ENCODE measurements around the gene SNAP29. TPM values are rescaled to one million over a fixed set of nuclear protein-coding genes. Genes with fewer than 3 reads are reported as not detected.
A peak's percentile ranks its signal among the peaks of the same experiment; 100 is the strongest.
"Not testable (repeated sequence)": the region's sequence is repeated elsewhere in the genome, so short reads cannot be mapped to it uniquely, and the experiment has no call there.

SNAP29 gene
- total RNA-seq, 1 donor from 2014 or later: 15.0 TPM

DNA sequence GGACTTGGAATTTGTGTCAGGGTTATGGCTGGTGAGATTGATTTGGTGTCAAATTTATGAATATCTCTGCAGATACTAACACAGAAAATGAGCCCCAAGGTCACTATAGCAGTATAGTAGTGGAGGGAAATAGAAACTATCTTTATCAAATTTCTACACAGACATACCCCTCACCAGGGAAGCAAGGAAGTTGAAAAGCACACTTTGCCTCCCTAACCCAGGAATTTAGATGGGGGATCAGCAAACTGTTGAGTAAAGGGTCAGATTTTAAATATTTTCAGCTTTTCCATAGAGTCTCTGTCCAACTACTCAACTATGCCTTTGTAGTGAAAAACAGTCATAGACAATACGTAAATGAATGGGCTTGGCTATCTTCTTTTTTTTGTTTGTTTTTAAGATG lies 71.2 kb downstream of the SNAP29 start:
- Mint-ChIP-seq H3K4me3 (no peak overlapping the region), H3K27ac (peak overlapping the region; percentile 4), H3K27me3 (ENCODE audit: low read depth) (no peaks in the 10 kb centered on the region), H3K9me3 (peaks cover 5% of the 10 kb centered on the region), H3K36me3 (peaks cover 16% of the 10 kb centered on the region), H3K4me1 (peaks cover 15% of the 10 kb centered on the region)
- TF ChIP-seq, protein P1, sequence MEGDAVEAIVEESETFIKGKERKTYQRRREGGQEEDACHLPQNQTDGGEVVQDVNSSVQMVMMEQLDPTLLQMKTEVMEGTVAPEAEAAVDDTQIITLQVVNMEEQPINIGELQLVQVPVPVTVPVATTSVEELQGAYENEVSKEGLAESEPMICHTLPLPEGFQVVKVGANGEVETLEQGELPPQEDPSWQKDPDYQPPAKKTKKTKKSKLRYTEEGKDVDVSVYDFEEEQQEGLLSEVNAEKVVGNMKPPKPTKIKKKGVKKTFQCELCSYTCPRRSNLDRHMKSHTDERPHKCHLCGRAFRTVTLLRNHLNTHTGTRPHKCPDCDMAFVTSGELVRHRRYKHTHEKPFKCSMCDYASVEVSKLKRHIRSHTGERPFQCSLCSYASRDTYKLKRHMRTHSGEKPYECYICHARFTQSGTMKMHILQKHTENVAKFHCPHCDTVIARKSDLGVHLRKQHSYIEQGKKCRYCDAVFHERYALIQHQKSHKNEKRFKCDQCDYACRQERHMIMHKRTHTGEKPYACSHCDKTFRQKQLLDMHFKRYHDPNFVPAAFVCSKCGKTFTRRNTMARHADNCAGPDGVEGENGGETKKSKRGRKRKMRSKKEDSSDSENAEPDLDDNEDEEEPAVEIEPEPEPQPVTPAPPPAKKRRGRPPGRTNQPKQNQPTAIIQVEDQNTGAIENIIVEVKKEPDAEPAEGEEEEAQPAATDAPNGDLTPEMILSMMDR (IDR thresholded peaks at IDR 0.05; ENCODE audit: unreplicated experiment): no peak
- DNase-seq (ENCODE audit: low spot score in 2 of 2, unreplicated experiment in 2 of 2): no peak

DNA sequence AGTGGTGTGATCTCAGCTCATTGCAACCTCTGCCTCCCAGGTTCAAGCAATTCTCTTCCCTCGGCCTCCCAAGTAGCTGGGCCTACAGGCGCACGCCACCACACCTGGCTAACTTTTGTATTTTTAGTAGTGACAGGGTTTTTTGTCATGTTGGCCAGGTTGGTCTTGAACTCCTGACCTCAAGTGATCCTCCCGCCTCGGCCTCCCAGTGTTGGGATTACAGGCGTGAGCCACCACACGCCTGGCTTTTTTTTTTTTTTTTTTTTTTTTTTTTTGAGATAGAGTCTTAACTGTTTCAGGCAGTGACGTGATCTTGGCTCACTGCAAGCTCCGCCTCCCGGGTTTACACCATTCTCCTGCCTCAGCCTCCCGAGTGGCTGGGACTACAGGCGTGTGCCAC lies 71.6 kb downstream of the SNAP29 start:
- not testable (repeated sequence) for H3K27me3 Mint-ChIP-seq (ENCODE audit: low read depth); H3K27ac Mint-ChIP-seq; H3K9me3 Mint-ChIP-seq; H3K4me3 Mint-ChIP-seq; DNase-seq (ENCODE audit: low spot score in 2 of 2, unreplicated experiment in 2 of 2)
- peaks cover 14% of the 10 kb centered on the region for H3K4me1 Mint-ChIP-seq
- H3K36me3 Mint-ChIP-seq: peaks cover 16% of the 10 kb centered on the region

DNA sequence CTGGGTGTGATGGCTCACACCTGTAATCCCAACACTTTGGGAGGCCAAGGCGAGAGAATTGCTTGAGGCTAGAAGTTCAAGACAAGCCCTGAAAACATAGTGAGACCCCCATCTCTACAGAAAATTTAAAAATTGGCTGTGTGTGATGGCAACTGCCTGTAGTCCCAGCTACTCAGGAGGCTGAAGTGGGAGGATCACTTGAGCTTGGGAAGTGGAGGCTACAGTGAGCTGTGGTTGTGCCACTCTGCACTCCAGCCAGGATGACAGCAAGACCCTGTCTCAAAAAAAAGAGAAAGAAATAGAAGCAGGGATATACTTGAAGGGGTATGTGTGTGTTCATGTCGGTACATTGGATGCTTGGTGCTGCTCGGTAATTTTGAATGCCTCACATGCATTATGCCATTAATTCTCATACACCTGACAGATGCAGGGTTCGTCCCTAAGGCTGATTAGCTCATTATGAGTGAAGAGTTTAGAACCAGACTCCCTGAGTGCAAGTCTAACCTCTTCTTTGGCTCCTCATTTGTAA lies 72.4 kb downstream of the SNAP29 start:
- Mint-ChIP-seq H3K27ac (no peak overlapping the region), H3K36me3 (peaks cover 20% of the 10 kb centered on the region), H3K4me3 (no peak overlapping the region), H3K27me3 (ENCODE audit: low read depth) (no peaks in the 10 kb centered on the region), H3K4me1 (peaks cover 8% of the 10 kb centered on the region), H3K9me3 (peaks cover 5% of the 10 kb centered on the region)
- no peak for DNase-seq (ENCODE audit: low spot score in 2 of 2, unreplicated experiment in 2 of 2)
- TF ChIP-seq, protein P1 (IDR thresholded peaks at IDR 0.05; ENCODE audit: unreplicated experiment): no peak

DNA sequence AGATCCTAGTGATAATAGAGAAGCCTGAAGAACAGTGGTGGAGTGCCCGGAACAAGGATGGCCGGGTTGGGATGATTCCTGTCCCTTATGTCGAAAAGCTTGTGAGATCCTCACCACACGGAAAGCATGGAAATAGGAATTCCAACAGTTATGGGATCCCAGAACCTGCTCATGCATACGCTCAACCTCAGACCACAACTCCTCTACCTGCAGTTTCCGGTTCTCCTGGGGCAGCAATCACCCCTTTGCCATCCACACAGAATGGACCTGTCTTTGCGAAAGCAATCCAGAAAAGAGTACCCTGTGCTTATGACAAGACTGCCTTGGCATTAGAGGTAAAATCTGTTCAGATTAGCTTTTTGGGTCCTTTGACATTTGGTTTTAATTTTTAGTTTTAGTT lies 75.1 kb downstream of the SNAP29 start:
- peaks cover 23% of the 10 kb centered on the region for H3K36me3 Mint-ChIP-seq
- peaks cover 14% of the 10 kb centered on the region for H3K4me1 Mint-ChIP-seq
- TF ChIP-seq, protein P1 (IDR thresholded peaks at IDR 0.05; ENCODE audit: unreplicated experiment): no peak
- no peaks in the 10 kb centered on the region for H3K27me3 Mint-ChIP-seq (ENCODE audit: low read depth)
- H3K4me3 Mint-ChIP-seq: no peak overlapping the region
- H3K27ac Mint-ChIP-seq: peak overlapping the region; percentile 5
- no peak for DNase-seq (ENCODE audit: low spot score in 2 of 2, unreplicated experiment in 2 of 2)
- peaks cover 5% of the 10 kb centered on the region for H3K9me3 Mint-ChIP-seq

DNA sequence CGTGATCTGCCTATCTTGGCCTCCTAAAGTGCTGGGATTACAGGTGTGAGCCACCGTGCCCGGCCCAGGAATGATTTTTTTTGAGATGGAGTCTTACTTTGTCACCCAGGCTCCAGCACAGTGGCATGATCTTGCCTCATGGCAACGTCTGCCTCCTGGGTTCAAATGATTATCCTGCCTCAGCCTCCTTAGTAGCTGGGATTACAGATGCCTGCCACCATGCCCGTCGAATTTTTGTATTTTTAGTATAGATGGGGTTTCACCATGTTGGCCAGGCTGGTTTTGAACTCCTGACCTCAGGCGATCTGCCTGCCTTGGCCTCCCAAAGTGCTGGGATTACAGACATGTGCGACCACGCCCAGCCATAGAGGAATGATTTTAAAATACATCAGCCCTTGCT lies 76.2 kb downstream of the SNAP29 start:
- H3K27me3 Mint-ChIP-seq (ENCODE audit: low read depth); H3K27ac Mint-ChIP-seq; DNase-seq (ENCODE audit: low spot score in 2 of 2, unreplicated experiment in 2 of 2); H3K4me3 Mint-ChIP-seq; H3K9me3 Mint-ChIP-seq: not testable (repeated sequence)
- peaks cover 12% of the 10 kb centered on the region for H3K4me1 Mint-ChIP-seq
- peaks cover 18% of the 10 kb centered on the region for H3K36me3 Mint-ChIP-seq

DNA sequence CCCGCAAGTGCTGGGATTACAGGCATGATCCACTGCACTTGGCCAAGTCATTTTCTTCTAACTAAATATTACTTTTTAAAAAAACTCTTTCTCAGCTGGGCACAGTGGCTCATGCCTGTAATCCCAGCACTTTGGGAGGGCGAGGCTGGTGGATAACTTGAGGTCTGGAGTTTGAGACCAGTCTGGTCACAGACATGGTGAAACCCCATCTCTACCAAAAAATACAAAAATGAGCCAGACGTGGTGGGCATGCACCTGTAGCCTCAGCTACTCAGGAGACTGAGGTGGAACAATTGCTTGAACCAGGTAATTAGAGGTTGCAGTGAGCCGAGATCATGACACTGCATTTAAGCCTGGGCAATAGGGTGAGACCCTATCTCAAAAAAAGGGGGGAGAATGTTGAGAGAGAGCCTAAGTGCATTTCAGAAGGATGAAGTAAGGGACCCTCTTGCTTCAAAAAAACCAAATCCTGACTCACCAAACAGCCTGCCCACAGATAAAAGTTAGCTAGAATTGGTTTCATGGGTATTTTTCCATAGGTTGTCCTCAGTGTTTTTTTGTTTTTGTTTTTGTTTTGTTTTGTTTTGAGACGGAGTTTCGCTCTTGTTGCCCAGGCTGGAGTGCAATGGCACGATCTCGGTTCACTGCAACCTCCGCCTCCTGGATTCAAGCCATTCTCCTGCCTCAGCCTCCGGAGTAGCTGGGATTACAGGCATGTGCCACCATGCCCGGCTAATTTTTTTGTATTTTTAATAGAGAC lies 77.2 kb downstream of the SNAP29 start:
- H3K9me3 Mint-ChIP-seq; DNase-seq (ENCODE audit: low spot score in 2 of 2, unreplicated experiment in 2 of 2); H3K27me3 Mint-ChIP-seq (ENCODE audit: low read depth); H3K4me3 Mint-ChIP-seq: not testable (repeated sequence)
- peak overlapping the region; percentile 43 for H3K27ac Mint-ChIP-seq
- H3K36me3 Mint-ChIP-seq: peaks cover 18% of the 10 kb centered on the region
- H3K4me1 Mint-ChIP-seq: peaks cover 16% of the 10 kb centered on the region

DNA sequence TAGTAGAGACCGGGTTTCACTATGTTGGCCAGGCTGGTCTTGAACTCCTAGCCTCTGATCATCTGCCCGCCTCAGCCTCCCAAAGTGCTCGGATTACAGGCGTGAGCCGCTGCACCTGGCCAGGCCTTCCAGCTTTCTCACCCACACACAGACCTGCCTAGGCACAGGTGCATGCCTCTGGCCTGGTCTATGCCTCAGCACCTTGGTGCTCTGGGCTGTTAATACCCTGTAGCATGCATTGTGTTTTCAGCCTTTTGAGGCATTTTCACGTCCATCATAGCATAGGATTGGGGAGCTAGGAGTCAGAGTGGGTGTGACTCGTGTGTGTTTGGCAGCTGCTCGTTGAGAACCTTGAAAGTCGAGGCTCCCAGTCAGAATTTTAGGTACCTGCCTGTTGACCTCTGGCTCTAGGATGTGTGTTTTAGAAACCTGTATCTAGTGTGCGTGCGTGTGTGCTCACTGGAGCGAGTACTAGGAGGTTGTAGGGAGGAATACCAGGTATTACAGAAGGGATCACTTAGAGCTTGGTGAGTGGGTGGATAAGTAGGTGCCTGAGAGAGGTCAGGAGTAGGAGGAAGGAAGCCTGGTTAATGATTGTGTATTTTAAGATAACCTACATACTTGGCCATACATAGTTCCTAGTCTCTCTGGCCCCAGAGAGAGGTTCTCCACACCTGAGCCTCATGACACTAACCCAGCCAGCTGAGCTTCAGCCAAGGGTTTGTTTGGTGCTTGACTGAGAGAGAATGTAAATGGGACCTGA lies 78.4 kb downstream of the SNAP29 start:
- TF ChIP-seq, protein P1 (IDR thresholded peaks at IDR 0.05; ENCODE audit: unreplicated experiment): no peak
- peaks cover 16% of the 10 kb centered on the region for H3K4me1 Mint-ChIP-seq
- peak overlapping the region; percentile 57 for H3K27ac Mint-ChIP-seq
- H3K36me3 Mint-ChIP-seq: peaks cover 18% of the 10 kb centered on the region
- no peaks in the 10 kb centered on the region for H3K27me3 Mint-ChIP-seq (ENCODE audit: low read depth)
- DNase-seq (ENCODE audit: low spot score in 2 of 2, unreplicated experiment in 2 of 2): no peak
- H3K9me3 Mint-ChIP-seq: no peaks in the 10 kb centered on the region
- no peak overlapping the region for H3K4me3 Mint-ChIP-seq

All from mesothelial cell of epicardium (in vitro differentiated cells).